Keratinocyte (primary cell): ENCODE measurements around the gene ADAMTS17. TPM values are rescaled to one million over a fixed set of nuclear protein-coding genes. Genes with fewer than 3 reads are reported as not detected.

Experiments
- DNase-seq: peaks from one replicate; pipeline ENCODE4 v3.0.0-alpha.2; 2011; ENCODE audit warnings: low read depth, missing footprints, low spot score
- FAIRE-seq: peaks from 2 replicates; lab custom pipeline; 2011; peaks lifted over from hg19 to GRCh38; lab: Jason Lieb, UNC
- H2AFZ ChIP-seq: 2 replicates; pipeline ENCODE4 v1.6.0; 2012; ENCODE audit warnings: low read length, control low read depth, inconsistent platforms; ENCODE audit not compliant: control insufficient read depth
- H3K27ac ChIP-seq: 2 replicates; pipeline ENCODE4 v1.5.1; 2011; ENCODE audit warnings: low read length; ENCODE audit not compliant: control insufficient read depth, insufficient read depth
- H3K27me3 ChIP-seq: 3 replicates; pipeline ENCODE4 v1.6.0; 2011; ENCODE audit warnings: low read length; ENCODE audit not compliant: control insufficient read depth, insufficient read depth; ENCODE audit errors: extremely low read depth
- H3K36me3 ChIP-seq, 2 experiments: 2 replicates in 1 of 2; 3 replicates in 1 of 2; pipeline ENCODE4 v1.5.1; 2011; ENCODE audit warnings: low read length in 2 of 2, mild to moderate bottlenecking in 1 of 2; ENCODE audit not compliant: control insufficient read depth in 2 of 2, insufficient read depth in 2 of 2; ENCODE audit errors: extremely low read depth in 1 of 2
- H3K4me1 ChIP-seq: 3 replicates; pipeline ENCODE4 v1.5.1; 2011; ENCODE audit warnings: low read length; ENCODE audit not compliant: control insufficient read depth, insufficient read depth; ENCODE audit errors: extremely low read depth
- H3K4me2 ChIP-seq: 3 replicates; pipeline ENCODE4 v1.6.0; 2011; ENCODE audit warnings: low read depth, low read length; ENCODE audit not compliant: control insufficient read depth, insufficient read depth; ENCODE audit errors: extremely low read depth
- H3K4me3 ChIP-seq, 3 experiments: fragments of 200-600 bp in 1 of 3; sonication (generic) in 1 of 3; 2 replicates in 2 of 3; 3 replicates in 1 of 3; pipeline ENCODE4 v1.5.1; 2011 to 2016; ENCODE audit warnings: low read length in 3 of 3, mild to moderate bottlenecking in 3 of 3, control low read depth in 2 of 3, inconsistent platforms in 1 of 3, low read depth in 1 of 3, mixed read lengths in 1 of 3, mixed run types in 1 of 3, moderate library complexity in 1 of 3; ENCODE audit not compliant: control insufficient read depth in 2 of 3, insufficient read depth in 2 of 3; ENCODE audit errors: extremely low read depth in 1 of 3
- H3K79me2 ChIP-seq: 2 replicates; pipeline ENCODE4 v1.6.0; 2012; ENCODE audit warnings: low read length; ENCODE audit not compliant: control insufficient read depth, insufficient read depth
- H3K9ac ChIP-seq: 3 replicates; pipeline ENCODE4 v1.6.0; 2011; ENCODE audit warnings: low read length; ENCODE audit not compliant: control insufficient read depth, insufficient read depth; ENCODE audit errors: extremely low read depth
- H3K9me1 ChIP-seq: 3 replicates; pipeline ENCODE4 v1.6.0; 2011; ENCODE audit warnings: low read length; ENCODE audit not compliant: control insufficient read depth, insufficient read depth; ENCODE audit errors: extremely low read depth
- H3K9me3 ChIP-seq: 2 replicates; pipeline ENCODE4 v1.5.1; 2012; ENCODE audit warnings: low read depth, low read length; ENCODE audit not compliant: control insufficient read depth
- H4K20me1 ChIP-seq: 3 replicates; pipeline ENCODE4 v1.6.0; 2011; ENCODE audit warnings: low read length; ENCODE audit not compliant: control insufficient read depth, insufficient read depth; ENCODE audit errors: extremely low read depth
- CTCF ChIP-seq, 3 experiments: IDR thresholded peaks in 1 of 3; conservative IDR thresholded peaks in 1 of 3; optimal IDR thresholded peaks in 1 of 3; 2 replicates in 2 of 3; 3 replicates in 1 of 3; pipeline versions ENCODE3 to v1.5.1; 2011; ENCODE audit warnings: low read length in 3 of 3, mild to moderate bottlenecking in 3 of 3, moderate library complexity in 2 of 3, control low read depth in 1 of 3, inconsistent platforms in 1 of 3; ENCODE audit not compliant: insufficient read depth in 2 of 3; ENCODE audit errors: extremely low read depth in 1 of 3
- EZH2 ChIP-seq: IDR thresholded peaks from one replicate; pipeline ENCODE4 v1.6.1; 2012; ENCODE audit warnings: inconsistent platforms, mild to moderate bottlenecking, low read length, moderate library complexity
- dilution Hi-C: fragments of 300-500 bp; cut with MboI; formaldehyde crosslinking; loops from one replicate; pipeline ENCODE4 v1.7.0; 2020; ENCODE audit warnings: low sequenced_read_pairs; ENCODE audit not compliant: extremely low pct_ligation_motif_present
- polyA plus RNA-seq, 5 experiments: library from polyadenylated mRNA; depleted of rRNA in 3 of 5; stranded (reverse) in 3 of 5; stranded (forward) in 1 of 5; unstranded in 1 of 5; fragments of >200 nt; gene quantifications; 1 replicate in 1 of 5; 2 replicates in 3 of 5; 3 replicates in 1 of 5; pipeline versions ENCODE4 v1.2.1 to v1.2.3, GENCODE V29; 2011 to 2012; ENCODE audit warnings: missing spikeins in 2 of 5, low read depth in 1 of 5, low replicate concordance in 1 of 5

The ADAMTS17 gene
- polyA plus RNA-seq, 1 donor (not counting 4 experiments of a cell fraction or from before 2014, with no cell fraction given): 0.18 TPM

GRCh38 chr15:100332231-100332630 is 9.5 kb downstream of the ADAMTS17 start:
- Histone ChIP-seq H3K79me2 (no peaks in the 10 kb centered on the region), H3K9ac (no peak overlapping the region), H3K4me3 (no peak overlapping the region), H3K27ac (no peak overlapping the region), H4K20me1 (no peaks in the 10 kb centered on the region), H3K36me3 (no peaks in the 10 kb centered on the region), H3K27me3 (peaks cover 8% of the 10 kb centered on the region), H3K9me3 (no peaks in the 10 kb centered on the region), H3K4me2 (no peak overlapping the region), H3K4me1 (no peaks in the 10 kb centered on the region), H3K9me1 (no peaks in the 10 kb centered on the region), H2AFZ (no peak overlapping the region)
- TF ChIP-seq EZH2 (no peak), CTCF (optimal IDR thresholded peaks at IDR 0.05 in 1 of 3, IDR thresholded peaks at IDR 0.05 in 1 of 3, conservative IDR thresholded peaks at IDR 0.05 in 1 of 3; ENCODE audit: extremely low read depth in 1 of 3, insufficient read depth in 2 of 3, low read length in 3 of 3) (no peak)
- FAIRE-seq (no peak), DNase-seq (no peak)
- dilution Hi-C loops: no loop called here

- Histone ChIP-seq H3K9ac (no peak overlapping the region), H3K27ac (no peak overlapping the region), H3K4me3 (no peak overlapping the region), H3K9me1 (no peaks in the 10 kb centered on the region), H3K36me3 (no peaks in the 10 kb centered on the region), H3K9me3 (no peaks in the 10 kb centered on the region), H3K79me2 (no peaks in the 10 kb centered on the region), H3K4me2 (no peak overlapping the region), H2AFZ (no peak overlapping the region), H4K20me1 (no peaks in the 10 kb centered on the region), H3K4me1 (no peaks in the 10 kb centered on the region), H3K27me3 (peaks cover 8% of the 10 kb centered on the region)
- TF ChIP-seq EZH2: no peak
- no peak for TF ChIP-seq CTCF (optimal IDR thresholded peaks at IDR 0.05 in 1 of 3, IDR thresholded peaks at IDR 0.05 in 1 of 3, conservative IDR thresholded peaks at IDR 0.05 in 1 of 3; ENCODE audit: extremely low read depth in 1 of 3, insufficient read depth in 2 of 3, low read length in 3 of 3)
- dilution Hi-C loops: no loop called here
- DNase-seq (no peak), FAIRE-seq (no peak)
These were observed 11.1 kb downstream of the ADAMTS17 start for GRCh38 chr15:100330629-100331215.
